A549 (cell line): Measurements from ENCODE around the gene RNASE8. TPM values are rescaled to one million over a fixed set of nuclear protein-coding genes. Genes with fewer than 3 reads are reported as not detected.
A peak's percentile ranks its signal among the peaks of the same experiment; 100 is the strongest.

Experiments used
- ATAC-seq, 2 experiments: fragments of 200-7000 bp in 1 of 2; fragments of >200 bp in 1 of 2; cut with Nextera tagmentation in 1 of 2; cut with Tn5 transposase in 1 of 2; 3 replicates each; pipeline versions ENCODE4 v1.8.0 to v1.9.1; 2018 to 2020; ENCODE audit warnings: mild to moderate bottlenecking in 1 of 2, moderate library complexity in 1 of 2
- CTCF ChIA-PET: fragments of 300-600 bp; sonication (Branson Sonifier 250); formaldehyde crosslinking; extraction: SDS; loops from one replicate; lab custom pipeline; 2021; ENCODE audit warnings: antibody characterized with exemption, inconsistent platforms; lab: Yijun Ruan, JAX
- POLR2A ChIA-PET: fragments of 350-600 bp; formaldehyde crosslinking; extraction: SDS; loops from one replicate; lab custom pipeline; 2021; ENCODE audit warnings: antibody characterized with exemption, inconsistent platforms; lab: Yijun Ruan, JAX
- DNase-seq, 2 experiments: peaks; one replicate each; pipeline versions ENCODE4 v3.0.0 to v3.0.0-alpha.2; 2011 to 2016; ENCODE audit warnings: low read depth in 1 of 2, low spot score in 1 of 2
- FAIRE-seq: peaks from 2 replicates; lab custom pipeline; 2011; peaks lifted over from hg19 to GRCh38; lab: Jason Lieb, UNC
- H3K27ac ChIP-seq, 2 experiments: fragments of >200 bp; sonication (Bioruptor Twin); formaldehyde crosslinking; 3 replicates each; pipeline ENCODE4 v1.5.1; 2016 to 2017
- H3K4me1 ChIP-seq: fragments of >200 bp; sonication (Bioruptor Twin); formaldehyde crosslinking; 3 replicates; pipeline ENCODE4 v1.6.1; 2016
- H3K4me2 ChIP-seq: fragments of >200 bp; sonication (Bioruptor Twin); formaldehyde crosslinking; 3 replicates; pipeline ENCODE4 v1.6.1; 2016
- H3K4me3 ChIP-seq: fragments of >200 bp; sonication (Bioruptor Twin); formaldehyde crosslinking; 3 replicates; pipeline ENCODE4 v1.5.1; 2016
- H3K9me3 ChIP-seq: fragments of >200 bp; sonication (Bioruptor Twin); formaldehyde crosslinking; 3 replicates; pipeline ENCODE4 v1.6.1; 2016
- CBX8 ChIP-seq: fragments of 200-600 bp; sonication (generic); IDR thresholded peaks from 2 replicates; pipeline ENCODE4 v1.6.1; 2016
- CHD4 ChIP-seq: fragments of 200-600 bp; sonication (generic); IDR thresholded peaks from 2 replicates; pipeline ENCODE4 v1.6.1; 2016; ENCODE audit warnings: antibody characterized with exemption, mild to moderate bottlenecking, borderline replicate concordance
- EHF ChIP-seq: fragments of 250-450 bp; sonication (Bioruptor Pico); IDR thresholded peaks from 2 replicates; pipeline ENCODE4 v1.5.0; 2020; ENCODE audit warnings: mild to moderate bottlenecking
- EP300 ChIP-seq, 2 experiments: fragments of >200 bp; sonication (Bioruptor Twin); formaldehyde crosslinking; IDR thresholded peaks; 2 replicates in 1 of 2; 3 replicates in 1 of 2; pipeline ENCODE4 v1.6.1; 2016 to 2017
- FOSL2 ChIP-seq, 2 experiments: fragments of 450-650 bp in 1 of 2; fragments of >200 bp in 1 of 2; sonication (Bioruptor Twin) in 1 of 2; formaldehyde crosslinking; IDR thresholded peaks; 2 replicates each; pipeline versions ENCODE4 v1.5.0 to v1.6.1; 2016 to 2020; ENCODE audit warnings: mild to moderate bottlenecking in 1 of 2, moderate library complexity in 1 of 2
- FOXS1 ChIP-seq: fragments of 250-450 bp; sonication (Bioruptor Pico); IDR thresholded peaks from 2 replicates; pipeline ENCODE4 v1.5.0; 2020; ENCODE audit warnings: mild to moderate bottlenecking, moderate library complexity
- GATA3 ChIP-seq: IDR thresholded peaks from 2 replicates; pipeline ENCODE4 v1.6.1; 2012; ENCODE audit warnings: borderline replicate concordance
- HEYL ChIP-seq: fragments of 250-450 bp; sonication (Bioruptor Pico); IDR thresholded peaks from 2 replicates; pipeline ENCODE4 v1.8.0; 2021; ENCODE audit warnings: mild to moderate bottlenecking, moderate library complexity
- HOXA7 ChIP-seq: fragments of 250-450 bp; sonication (Bioruptor Pico); IDR thresholded peaks from 2 replicates; pipeline ENCODE4 v1.5.0; 2020; ENCODE audit warnings: mild to moderate bottlenecking, moderate library complexity
- HOXB5 ChIP-seq: fragments of 250-450 bp; sonication (Bioruptor Pico); IDR thresholded peaks from 2 replicates; pipeline ENCODE4 v1.5.0; 2020; ENCODE audit warnings: mild to moderate bottlenecking, moderate library complexity
- JUNB ChIP-seq: fragments of >200 bp; sonication (Bioruptor Twin); formaldehyde crosslinking; IDR thresholded peaks from 2 replicates; pipeline ENCODE4 v1.6.1; 2016
- MYC ChIP-seq: IDR thresholded peaks from 2 replicates; pipeline ENCODE4 v1.6.1; 2012; ENCODE audit warnings: mild to moderate bottlenecking, inconsistent platforms, low read length, improper control_type of control experiment, borderline replicate concordance
- NPAS2 ChIP-seq: fragments of 250-450 bp; sonication (Bioruptor Pico); IDR thresholded peaks from 2 replicates; pipeline ENCODE4 v1.8.0; 2022; ENCODE audit warnings: mild to moderate bottlenecking, moderate library complexity, borderline replicate concordance
- PHF8 ChIP-seq: fragments of 200-600 bp; sonication (generic); IDR thresholded peaks from 2 replicates; pipeline ENCODE4 v1.6.1; 2016; ENCODE audit warnings: low read depth, mild to moderate bottlenecking, antibody characterized with exemption, moderate library complexity, borderline replicate concordance
- POLR2A ChIP-seq: IDR thresholded peaks from 2 replicates; pipeline ENCODE4 v1.6.1; 2012; ENCODE audit warnings: mild to moderate bottlenecking, low read length
- RAD21 ChIP-seq, 2 experiments: fragments of >200 bp in 1 of 2; sonication (Bioruptor Twin) in 1 of 2; formaldehyde crosslinking in 1 of 2; IDR thresholded peaks in 1 of 2; conservative IDR thresholded peaks in 1 of 2; 2 replicates in 1 of 2; 3 replicates in 1 of 2; pipeline ENCODE4 v1.6.1; 2012 to 2018; ENCODE audit warnings: inconsistent platforms in 1 of 2
- TP53 ChIP-seq: fragments of 250-450 bp; sonication (Bioruptor Pico); IDR thresholded peaks from 2 replicates; pipeline ENCODE4 v1.5.0; 2021; ENCODE audit warnings: mild to moderate bottlenecking, moderate library complexity
- ZNF302 ChIP-seq: fragments of 250-450 bp; sonication (Bioruptor Pico); IDR thresholded peaks from 2 replicates; pipeline ENCODE4 v1.9.0; 2021; ENCODE audit warnings: inconsistent platforms, mild to moderate bottlenecking, moderate library complexity
- WGBS: methylation state at CpG from one replicate; pipeline ENCODE4 v1.1.6; 2017; ENCODE audit errors: missing lambda C conversion rate; 5-methylcytosine and 5-hydroxymethylcytosine counted together
- polyA plus RNA-seq, 4 experiments: library from polyadenylated mRNA; depleted of rRNA in 3 of 4; stranded (reverse); fragments of >200 nt; fragmentation: RNase III in 1 of 4; extraction: RNeasy Plus Mini Kit Qiagen cat#74134 plus additional on column Dnase treatment in 1 of 4; gene quantifications; 2 replicates in 3 of 4; 3 replicates in 1 of 4; pipeline ENCODE4 v1.2.3, GENCODE V29; 2011 to 2017
- TF ChIP-seq, protein P1 (sequence below): fragments of >200 bp; sonication (Bioruptor Twin); formaldehyde crosslinking; IDR thresholded peaks from 3 replicates; pipeline ENCODE4 v1.5.1; 2016
- TF ChIP-seq, protein P2 (sequence below): fragments of 250-450 bp; sonication (Bioruptor Pico); IDR thresholded peaks from 2 replicates; pipeline ENCODE4 v1.5.0; 2021; ENCODE audit warnings: mild to moderate bottlenecking, moderate library complexity, borderline replicate concordance

RNASE8 gene
- polyA plus RNA-seq, 2 of the 4 experiments (the other 2 are of a cell fraction), result not detected

DNA sequence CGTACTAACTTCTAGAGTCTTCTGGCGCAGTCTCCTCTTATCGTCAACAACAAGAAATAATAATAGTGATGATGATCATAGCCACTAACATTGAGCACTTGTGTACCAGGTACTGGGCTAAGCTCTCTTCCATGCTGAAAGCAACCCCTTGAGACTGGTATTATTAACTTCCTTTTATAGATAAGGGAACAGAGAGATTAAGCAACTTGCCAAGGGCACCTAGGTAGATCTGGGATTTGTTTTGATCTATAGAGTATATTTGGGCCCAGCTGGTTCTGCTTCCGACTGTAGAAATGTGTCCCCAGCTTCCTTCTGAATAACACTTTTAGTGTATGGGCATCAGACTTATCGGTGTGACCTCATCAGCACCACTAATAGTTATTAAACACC is 42.0 kb downstream of the RNASE8 start (continued):
- no peak for TF ChIP-seq EHF (CRISPR knock-in tag)
- TF ChIP-seq, all 56 proteins: peak for 0

DNA sequence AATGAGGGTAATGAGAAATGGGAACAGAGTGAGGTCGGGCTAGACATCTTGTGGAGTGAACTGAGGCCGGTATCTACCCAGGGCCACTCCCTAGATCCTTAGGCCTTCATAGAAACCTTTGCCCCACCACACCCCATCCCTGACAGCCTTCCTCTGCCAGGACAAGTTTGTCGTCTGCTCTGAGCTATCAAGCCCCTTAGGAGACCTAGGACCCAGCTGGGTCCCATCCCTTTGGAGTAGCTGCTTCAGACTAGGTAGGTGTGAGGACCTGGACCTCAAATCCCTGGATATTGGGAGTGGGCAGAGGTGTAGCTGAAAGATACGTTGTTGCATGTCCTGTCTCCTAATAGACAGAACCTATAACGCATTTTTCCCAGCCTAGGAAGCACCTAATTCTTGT is 43.3 kb downstream of the RNASE8 start, which contains the start of gene TMEM253:
Gene TMEM253, plus strand, starts transcription at position 136 of the 400 bp plus-strand sequence. CDS start 278 bp downstream, outside the sequence.
- WGBS, result 86% methylated on average over 5 of the region's 5 CpGs
- FAIRE-seq, result no peak
- H3K9me3 ChIP-seq, result no peaks in the 10 kb centered on the region
- TF ChIP-seq, protein P1, sequence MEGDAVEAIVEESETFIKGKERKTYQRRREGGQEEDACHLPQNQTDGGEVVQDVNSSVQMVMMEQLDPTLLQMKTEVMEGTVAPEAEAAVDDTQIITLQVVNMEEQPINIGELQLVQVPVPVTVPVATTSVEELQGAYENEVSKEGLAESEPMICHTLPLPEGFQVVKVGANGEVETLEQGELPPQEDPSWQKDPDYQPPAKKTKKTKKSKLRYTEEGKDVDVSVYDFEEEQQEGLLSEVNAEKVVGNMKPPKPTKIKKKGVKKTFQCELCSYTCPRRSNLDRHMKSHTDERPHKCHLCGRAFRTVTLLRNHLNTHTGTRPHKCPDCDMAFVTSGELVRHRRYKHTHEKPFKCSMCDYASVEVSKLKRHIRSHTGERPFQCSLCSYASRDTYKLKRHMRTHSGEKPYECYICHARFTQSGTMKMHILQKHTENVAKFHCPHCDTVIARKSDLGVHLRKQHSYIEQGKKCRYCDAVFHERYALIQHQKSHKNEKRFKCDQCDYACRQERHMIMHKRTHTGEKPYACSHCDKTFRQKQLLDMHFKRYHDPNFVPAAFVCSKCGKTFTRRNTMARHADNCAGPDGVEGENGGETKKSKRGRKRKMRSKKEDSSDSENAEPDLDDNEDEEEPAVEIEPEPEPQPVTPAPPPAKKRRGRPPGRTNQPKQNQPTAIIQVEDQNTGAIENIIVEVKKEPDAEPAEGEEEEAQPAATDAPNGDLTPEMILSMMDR, result no peak
- no peak for TF ChIP-seq RAD21 (conservative IDR thresholded peaks at IDR 0.05 in 1 of 2, IDR thresholded peaks at IDR 0.05 in 1 of 2)
- TF ChIP-seq HOXA7 (CRISPR knock-in tag), result no peak
- TF ChIP-seq FOSL2 (IDR thresholded peaks at IDR 0.05), result no peak
- no peak for TF ChIP-seq FOSL2 (CRISPR knock-in tag; IDR thresholded peaks at IDR 0.05)
- TF ChIP-seq JUNB, result no peak
- TF ChIP-seq ZNF302, result no peak
- TF ChIP-seq TP53 (CRISPR knock-in tag), result no peak
- no peak for TF ChIP-seq MYC
- TF ChIP-seq HEYL (CRISPR knock-in tag), result no peak
- TF ChIP-seq FOXS1 (CRISPR knock-in tag), result no peak
- no peak for TF ChIP-seq NPAS2
- TF ChIP-seq, protein P2, sequence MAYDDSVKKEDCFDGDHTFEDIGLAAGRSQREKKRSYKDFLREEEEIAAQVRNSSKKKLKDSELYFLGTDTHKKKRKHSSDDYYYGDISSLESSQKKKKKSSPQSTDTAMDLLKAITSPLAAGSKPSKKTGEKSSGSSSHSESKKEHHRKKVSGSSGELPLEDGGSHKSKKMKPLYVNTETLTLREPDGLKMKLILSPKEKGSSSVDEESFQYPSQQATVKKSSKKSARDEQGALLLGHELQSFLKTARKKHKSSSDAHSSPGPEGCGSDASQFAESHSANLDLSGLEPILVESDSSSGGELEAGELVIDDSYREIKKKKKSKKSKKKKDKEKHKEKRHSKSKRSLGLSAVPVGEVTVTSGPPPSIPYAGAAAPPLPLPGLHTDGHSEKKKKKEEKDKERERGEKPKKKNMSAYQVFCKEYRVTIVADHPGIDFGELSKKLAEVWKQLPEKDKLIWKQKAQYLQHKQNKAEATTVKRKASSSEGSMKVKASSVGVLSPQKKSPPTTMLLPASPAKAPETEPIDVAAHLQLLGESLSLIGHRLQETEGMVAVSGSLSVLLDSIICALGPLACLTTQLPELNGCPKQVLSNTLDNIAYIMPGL, result no peak
- TF ChIP-seq HOXB5 (CRISPR knock-in tag), result no peak
- no peak for TF ChIP-seq CBX8
- TF ChIP-seq GATA3, result no peak
- TF ChIP-seq POLR2A, result no peak
- no peak for TF ChIP-seq CHD4
- no peak for TF ChIP-seq EP300 (IDR thresholded peaks at IDR 0.05)
- TF ChIP-seq, all 56 proteins: peak for 0
- CTCF ChIA-PET, result interaction anchor here (1.9 to 13.3 kb wide), 7 partner anchors 7 to 130 kb away, joined by 5 to 292 read pairs (median 191); partner anchors contain the start of gene ARHGEF40
- DNase-seq, result no peak
- Histone ChIP-seq H3K27ac (peak within 1 kb of the TSS; percentile 83 to 99), H3K4me2 (peak within 1 kb of the TSS; percentile 94), H3K4me1 (peaks cover 72% of the 10 kb centered on the region), H3K4me3 (no peak within 1 kb of the TSS; the same call in 2 of the 3 replicates)
- POLR2A ChIA-PET, result interaction anchor here (0.6 kb wide), 1 partner anchor 369 kb away, joined by 4 read pairs; no protein-coding TSS in a partner anchor
- ATAC-seq, result no peak

DNA sequence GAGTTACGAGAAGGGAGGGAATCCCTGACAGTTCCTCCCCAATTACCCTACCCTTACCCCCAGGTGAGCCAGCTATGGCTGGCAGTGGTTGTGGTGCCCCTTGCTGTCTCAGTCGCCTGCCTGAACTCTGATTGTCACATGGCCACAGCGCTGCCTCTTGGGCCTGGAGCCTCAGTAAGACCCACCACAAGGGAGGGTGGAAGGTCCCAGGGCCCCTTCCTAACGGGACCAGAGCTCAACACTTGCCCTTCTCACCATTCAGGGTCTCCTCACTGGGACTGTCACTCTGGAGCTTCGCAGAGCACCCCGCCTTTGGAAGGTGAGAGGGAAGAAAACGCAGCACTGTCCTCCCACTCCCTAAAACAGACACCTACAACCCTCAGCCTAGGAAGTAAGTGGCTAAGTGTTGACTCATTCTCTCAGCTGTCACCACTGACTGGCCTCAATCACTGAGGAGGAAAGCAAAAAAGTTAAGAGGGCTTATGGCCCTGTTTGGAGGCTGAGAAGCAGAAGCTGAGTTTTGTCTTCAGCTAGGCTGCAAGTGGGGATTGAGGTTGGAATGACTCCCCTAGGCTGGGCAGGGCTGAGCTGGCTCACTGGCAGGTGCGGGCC is 44.3 kb downstream of the RNASE8 start:
- H3K4me1 ChIP-seq, result peaks cover 72% of the 10 kb centered on the region
- ATAC-seq (no peak), DNase-seq (no peak), FAIRE-seq (no peak)
- H3K9me3 ChIP-seq, result no peaks in the 10 kb centered on the region
- 82% methylated on average over 8 of the region's 8 CpGs for WGBS
- no peak for TF ChIP-seq PHF8
- ChIA-PET CTCF (interaction anchor here (0.6 to 13.3 kb wide), 9 partner anchors 8 to 96 kb away, joined by 3 to 292 read pairs (median 100); partner anchors contain the start of gene ARHGEF40), POLR2A (no interaction called here)
- peak overlapping the region; percentile 87 for H3K4me2 ChIP-seq
- no peak overlapping the region for H3K4me3 ChIP-seq
- peak overlapping the region in 1 of 2 experiments; percentile 96; a peak in 4 of 6 replicates for H3K27ac ChIP-seq
